Measurements from ENCODE around the gene FHIP2A.
"Not testable (repeated sequence)": the region's sequence is repeated elsewhere in the genome, so short reads cannot be mapped to it uniquely, and the experiment has no call there.

Gene FHIP2A

DNA sequence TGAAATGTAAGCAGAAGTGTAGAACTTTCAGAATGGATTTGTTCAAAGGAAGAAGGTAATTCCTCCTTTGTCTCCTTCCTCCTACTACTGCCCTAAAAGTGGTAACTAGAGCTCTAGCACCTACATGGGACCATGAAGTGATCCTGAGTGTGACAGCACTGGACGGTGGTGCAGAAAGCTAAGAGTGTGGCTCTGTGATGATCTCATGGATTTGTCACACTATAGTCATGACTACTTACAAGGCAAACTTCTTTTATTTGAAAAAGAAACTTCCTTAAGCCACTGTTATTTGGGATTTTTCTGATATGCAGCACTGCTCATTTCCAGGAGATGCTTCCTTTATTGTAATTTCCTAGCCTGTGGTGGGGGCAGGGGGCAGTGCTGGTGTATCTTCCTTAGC lies 5.8 kb upstream of the FHIP2A start:
- no peak for DNase-seq (ENCODE audit: low read depth, low spot score)

DNA sequence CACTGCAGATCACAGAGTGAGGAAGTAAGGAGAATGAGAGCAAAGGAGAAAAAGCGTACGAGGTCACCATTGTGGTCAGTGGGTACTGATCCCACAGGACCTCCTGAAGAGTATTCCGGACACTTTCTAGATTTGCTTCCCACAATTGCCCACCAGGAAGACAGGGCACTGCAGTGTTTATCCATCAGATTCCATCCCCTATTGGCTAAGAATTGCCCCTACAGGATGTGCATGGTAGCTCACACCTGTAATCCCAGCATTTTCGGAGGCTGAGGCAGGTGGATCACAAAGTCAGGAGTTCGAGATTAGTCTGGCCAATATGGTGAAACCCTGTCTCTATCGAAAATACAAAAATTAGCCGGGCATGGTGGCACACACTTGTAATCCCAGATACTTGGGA lies 5.3 kb upstream of the FHIP2A start:
- DNase-seq (ENCODE audit: low read depth, low spot score): no peak

- DNase-seq (ENCODE audit: low read depth, low spot score): no peak
These were observed 2.3 kb upstream of the FHIP2A start for GRCh38 chr10:114819322-114819721.

DNA sequence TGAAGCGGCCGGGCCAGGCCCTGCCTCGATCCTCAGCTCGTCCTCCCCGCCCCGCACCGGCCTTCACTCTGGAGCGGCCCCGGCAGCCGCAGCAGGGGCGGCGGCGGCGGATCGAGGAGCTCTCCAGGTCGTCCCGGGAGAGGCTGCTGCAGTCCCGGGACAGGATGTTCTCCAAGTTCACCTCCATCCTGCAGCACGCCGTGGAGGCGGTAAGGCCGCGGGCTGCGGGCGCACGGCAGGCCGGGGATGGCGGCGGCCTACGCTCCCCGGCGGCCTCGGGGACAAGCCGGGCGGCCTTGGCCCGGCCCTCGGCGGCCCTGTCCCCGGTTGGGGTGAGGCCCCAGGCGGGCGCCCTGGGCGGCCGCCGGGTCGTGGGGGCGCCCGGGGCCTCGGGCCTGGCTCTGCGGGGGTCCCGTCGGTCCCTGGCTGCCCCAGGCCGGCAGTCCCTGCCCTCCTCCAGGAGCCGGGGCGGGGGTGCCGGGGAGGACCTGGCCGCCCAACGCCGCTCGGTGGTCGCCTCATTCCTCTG lies 399 bp downstream of the FHIP2A start:
- peak; percentile 78 for DNase-seq (ENCODE audit: low read depth, low spot score)

- peak; percentile 56 for DNase-seq (ENCODE audit: low read depth, low spot score)
These were observed 980 bp downstream of the FHIP2A start for GRCh38 chr10:114822444-114823076.

GRCh38 chr10:114823077-114823463 lies 1.5 kb downstream of the FHIP2A start:
- DNase-seq (ENCODE audit: low read depth, low spot score): no peak

DNA sequence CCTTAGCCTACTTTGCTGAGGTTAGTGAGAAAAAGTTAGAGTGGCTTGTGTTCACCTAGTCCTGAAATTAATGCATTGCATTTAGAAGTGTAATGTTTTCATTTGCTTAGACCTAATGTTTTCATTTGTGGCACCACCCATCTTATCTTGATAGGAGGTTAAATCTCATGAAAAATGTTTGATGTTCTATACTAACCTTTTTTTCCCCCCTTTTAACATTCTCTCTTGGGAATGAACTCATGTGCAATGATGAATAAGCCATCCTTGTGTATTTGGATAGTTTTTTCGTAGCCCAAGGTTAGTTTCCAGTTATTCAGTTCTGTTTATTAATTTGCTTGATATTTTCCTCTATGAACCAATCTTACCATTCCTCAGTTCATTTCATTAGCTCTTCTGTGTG lies 2.8 kb downstream of the FHIP2A start:
- peak; percentile 10 for DNase-seq (ENCODE audit: low read depth, low spot score)

GRCh38 chr10:114825513-114826253 lies 4.1 kb downstream of the FHIP2A start:
- peak; percentile 85 for DNase-seq (ENCODE audit: low read depth, low spot score)

DNA sequence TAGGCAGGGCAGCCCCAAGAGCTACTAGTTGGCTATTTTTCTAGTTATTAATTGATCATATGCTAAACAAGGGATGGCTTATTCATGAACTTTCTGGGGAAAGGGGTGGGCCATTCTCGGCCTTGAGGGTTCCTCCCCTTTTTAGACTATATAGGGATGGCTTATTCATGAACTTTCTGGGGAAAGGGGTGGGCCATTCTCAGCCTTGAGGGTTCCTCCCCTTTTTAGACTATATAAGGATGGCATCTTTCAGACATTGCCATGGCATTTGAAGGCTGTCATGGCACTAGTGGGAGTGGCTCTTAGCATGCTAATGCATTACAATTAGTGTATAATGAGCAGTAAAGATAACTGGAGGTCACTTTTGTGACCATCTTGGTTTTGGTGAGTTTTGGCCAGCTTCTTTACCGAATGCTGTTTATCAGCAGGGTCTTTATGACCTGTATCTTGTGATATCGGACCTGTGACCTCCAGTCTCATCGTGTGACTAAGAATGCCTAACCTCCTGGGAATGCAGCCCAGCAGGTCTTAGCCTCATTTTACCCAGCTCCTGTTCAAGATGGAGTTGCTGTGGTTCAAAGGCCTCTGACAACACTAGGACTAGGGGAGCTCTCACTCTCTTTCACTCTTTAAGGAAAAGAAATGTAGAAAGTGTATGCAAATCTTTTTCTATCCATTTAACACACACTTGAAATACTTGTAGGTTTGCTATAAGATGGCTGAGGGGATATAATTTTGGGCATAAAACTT lies 7.8 kb downstream of the FHIP2A start:
- DNase-seq (ENCODE audit: low read depth, low spot score): no peak

DNA sequence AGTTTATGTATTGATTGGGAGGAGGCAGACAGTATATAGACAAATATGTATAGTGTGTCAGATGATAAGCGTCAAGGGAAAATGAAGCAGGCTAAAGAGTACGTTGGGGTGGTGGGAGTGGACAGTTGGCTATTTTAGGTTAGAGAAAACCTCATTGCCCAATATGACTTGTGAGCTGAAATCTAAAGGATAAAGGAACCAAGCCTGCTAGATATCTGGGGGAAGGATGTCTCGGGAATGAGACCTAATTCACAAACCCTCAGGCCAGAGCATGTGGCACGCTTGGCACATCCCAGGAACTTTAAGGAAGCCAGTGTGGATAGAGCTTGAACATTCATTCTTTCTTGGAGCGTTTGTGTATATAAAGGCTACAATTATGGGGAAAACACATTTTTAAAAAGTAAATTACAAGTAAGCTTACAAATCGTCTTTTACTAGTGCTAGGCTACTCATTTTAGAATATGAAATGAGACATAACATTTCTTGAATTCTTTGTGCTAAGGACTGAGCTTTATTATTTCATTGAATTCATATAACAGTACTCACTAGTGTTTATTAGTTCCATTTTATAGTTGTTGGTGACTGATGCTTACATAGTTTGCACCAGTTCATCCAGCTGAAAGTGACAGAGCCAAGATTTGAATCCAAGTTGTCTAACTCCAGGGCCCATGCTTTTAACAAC lies 9.7 kb downstream of the FHIP2A start:
- DNase-seq (ENCODE audit: low read depth, low spot score): no peak

DNA sequence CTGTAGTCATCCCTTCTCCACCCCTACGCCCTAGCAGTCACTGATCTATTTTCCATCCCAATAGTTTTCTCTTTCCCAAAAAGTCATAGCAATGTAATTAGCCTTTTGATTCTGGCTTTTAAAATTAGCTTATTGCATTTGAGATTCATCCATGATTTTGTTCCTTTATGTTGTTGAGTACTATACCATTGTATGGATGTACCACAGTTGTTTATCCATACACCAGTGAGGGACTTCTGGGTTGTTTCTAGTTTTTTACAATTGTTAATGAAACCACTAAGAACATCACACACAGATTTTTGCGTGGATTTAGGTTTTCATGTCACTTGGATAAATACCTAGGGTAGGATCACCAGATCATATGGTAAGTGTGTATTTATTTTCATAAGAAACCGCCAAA lies 16.1 kb downstream of the FHIP2A start:
- no peak for DNase-seq (ENCODE audit: low read depth, low spot score)

GRCh38 chr10:114839901-114840300 lies 18.3 kb downstream of the FHIP2A start:
- no peak for DNase-seq (ENCODE audit: low read depth, low spot score)

DNA sequence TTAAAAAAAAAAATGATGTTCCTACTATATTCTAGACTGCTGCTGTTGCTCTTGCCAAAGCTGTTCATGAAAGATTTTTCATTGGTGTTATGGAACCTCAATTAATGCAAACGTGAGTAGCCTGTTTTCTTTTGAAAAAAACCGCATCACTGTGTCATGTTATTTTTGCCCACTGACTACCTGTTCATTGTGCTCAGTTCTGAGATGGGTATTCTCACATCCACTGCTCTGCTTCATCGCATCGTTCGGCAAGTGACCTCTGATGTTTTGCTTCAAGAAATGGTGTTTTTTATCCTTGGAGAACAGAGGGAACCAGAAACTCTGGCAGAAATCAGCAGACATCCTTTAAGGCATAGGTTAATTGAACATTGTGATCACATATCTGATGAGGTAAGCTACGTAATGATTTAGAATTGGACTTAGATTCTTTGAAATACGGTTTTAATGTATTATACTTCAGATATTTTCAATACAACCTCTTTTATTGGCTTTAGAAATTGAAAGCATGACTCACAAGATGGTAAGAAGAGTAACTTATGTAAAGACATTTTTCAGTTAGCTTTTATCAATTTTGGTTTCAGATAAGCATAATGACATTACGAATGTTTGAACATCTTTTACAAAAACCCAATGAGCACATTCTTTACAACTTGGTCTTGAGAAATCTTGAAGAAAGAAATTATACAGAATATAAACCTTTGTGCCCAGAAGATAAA lies 24.6 kb downstream of the FHIP2A start:
- no peak for DNase-seq (ENCODE audit: low read depth, low spot score)

- DNase-seq (ENCODE audit: low read depth, low spot score): not testable (repeated sequence)
These were observed 25.9 kb downstream of the FHIP2A start for GRCh38 chr10:114847517-114847916.

GRCh38 chr10:114849674-114850073 lies 28.1 kb downstream of the FHIP2A start:
- DNase-seq (ENCODE audit: low read depth, low spot score): no peak

DNA sequence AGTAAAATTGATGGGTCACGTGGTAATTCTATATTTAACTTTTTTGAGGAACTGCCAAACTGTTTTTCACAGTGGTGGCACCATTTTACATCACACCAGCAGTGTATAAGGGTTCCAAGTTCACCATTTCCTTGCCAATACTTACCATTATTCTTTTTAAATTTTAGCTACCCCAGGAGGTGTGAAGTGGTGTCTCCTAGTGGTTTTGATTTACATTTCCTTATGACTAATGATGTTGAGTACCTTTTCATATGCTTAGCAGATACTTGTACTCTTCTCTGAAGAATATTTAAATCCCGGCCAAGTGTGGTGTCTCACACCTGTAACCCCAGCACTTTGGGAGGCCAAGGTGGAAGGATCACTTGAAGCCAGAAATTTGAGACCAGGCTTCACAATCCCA lies 28.5 kb downstream of the FHIP2A start:
- no peak for DNase-seq (ENCODE audit: low read depth, low spot score)

DNA sequence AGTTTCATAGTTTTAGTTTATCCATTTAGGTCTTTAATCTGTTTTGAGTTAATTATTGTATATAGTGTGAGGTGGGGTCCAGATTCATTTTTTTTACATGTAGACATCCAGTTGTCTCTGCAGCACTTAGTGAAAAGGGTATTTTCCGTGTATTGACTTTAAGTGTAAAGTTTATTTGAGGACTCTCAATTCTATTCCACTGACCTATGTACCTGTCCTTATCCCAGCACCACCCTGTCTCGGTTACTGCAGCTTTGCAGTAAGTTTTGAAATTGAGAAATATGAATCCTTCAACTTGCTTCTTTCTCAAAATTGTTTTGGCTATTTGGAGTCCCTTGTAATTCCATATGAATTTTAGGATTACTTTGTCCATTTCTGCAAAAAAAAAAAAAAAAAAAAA lies 29.8 kb downstream of the FHIP2A start:
- no peak for DNase-seq (ENCODE audit: low read depth, low spot score)

GRCh38 chr10:114852197-114852596 lies 30.6 kb downstream of the FHIP2A start:
- no peak for DNase-seq (ENCODE audit: low read depth, low spot score)

DNA sequence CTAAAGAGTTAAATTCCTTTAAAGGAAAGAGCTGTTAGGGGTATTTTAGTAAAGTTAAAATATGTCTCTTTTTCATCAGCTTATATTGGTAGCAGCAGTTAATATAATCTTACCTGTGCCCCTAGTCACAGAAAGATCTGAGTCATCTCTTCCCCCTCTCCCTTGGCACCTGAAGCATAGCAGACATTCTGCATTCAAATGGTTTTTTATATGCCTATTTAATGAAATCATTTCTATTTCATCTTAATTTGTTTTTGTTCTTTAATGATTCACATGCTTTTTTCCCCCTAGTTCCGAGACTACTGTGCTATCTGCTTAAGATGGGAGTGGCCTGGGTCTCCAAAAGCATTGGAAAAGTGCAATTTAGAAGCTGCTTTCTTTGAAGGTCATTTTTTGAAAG lies 33.3 kb downstream of the FHIP2A start:
- DNase-seq (ENCODE audit: low read depth, low spot score): no peak

- peak; percentile 52 for DNase-seq (ENCODE audit: low read depth, low spot score)
These were observed 34.4 kb downstream of the FHIP2A start for GRCh38 chr10:114855776-114856543.
